IMR-90 (cell line): ENCODE measurements around the gene PLA2G4D. TPM values are rescaled to one million over a fixed set of nuclear protein-coding genes. Genes with fewer than 3 reads are reported as not detected.

Experiments
- ATAC-seq: fragments of 200-7000 bp; cut with Tn5 transposase; 2 replicates; pipeline ENCODE4 v1.9.1; 2020; ENCODE audit warnings: low read depth, mild to moderate bottlenecking, moderate library complexity
- BruUV-seq: library from RNA; stranded (reverse); fragments of 400-500 nt; replicated peaks from 2 replicates; lab custom pipeline; 2021; lab: Mats Ljungman, UMichigan
- CTCF ChIA-PET: fragments of 300-600 bp; formaldehyde crosslinking; extraction: SDS; loops from one replicate; lab custom pipeline; 2021; ENCODE audit warnings: antibody characterized with exemption; lab: Yijun Ruan, JAX
- POLR2A ChIA-PET: fragments of 300-600 bp; sonication (Branson Sonifier 250); formaldehyde crosslinking; loops from one replicate; lab custom pipeline; 2022; ENCODE audit warnings: antibody characterized with exemption; ENCODE audit not compliant: unreplicated experiment; lab: Charles Lee
- DNase-seq: peaks from one replicate; pipeline ENCODE4 v3.0.0; 2013
- H2AFZ ChIP-seq: replicated peaks from 2 replicates; pipeline ENCODE3; 2013; ENCODE audit warnings: low read length, mild to moderate bottlenecking; ENCODE audit not compliant: poor library complexity
- H2AK5ac ChIP-seq: 2 replicates; pipeline ENCODE4 v1.6.1; 2013; ENCODE audit warnings: low read depth, low read length, inconsistent platforms
- H2AK9ac ChIP-seq: replicated peaks from 2 replicates; pipeline ENCODE3; 2013; ENCODE audit warnings: mild to moderate bottlenecking, low read depth, low read length, moderate library complexity; ENCODE audit not compliant: poor library complexity
- H2BK120ac ChIP-seq: 2 replicates; pipeline ENCODE4 v1.6.1; 2013; ENCODE audit warnings: low read depth, low read length, inconsistent platforms
- H2BK15ac ChIP-seq: 3 replicates; pipeline ENCODE4 v1.6.1; 2013; ENCODE audit warnings: low read depth, low read length, inconsistent platforms
- H2BK20ac ChIP-seq: 2 replicates; pipeline ENCODE4 v1.6.1; 2013; ENCODE audit warnings: low read depth, mild to moderate bottlenecking, inconsistent platforms, low read length, moderate library complexity
- H2BK5ac ChIP-seq: 2 replicates; pipeline ENCODE4 v1.6.1; 2013; ENCODE audit warnings: mild to moderate bottlenecking, low read depth, low read length, inconsistent platforms; ENCODE audit not compliant: poor library complexity, severe bottlenecking
- H3K14ac ChIP-seq: replicated peaks from 2 replicates; pipeline ENCODE4 v1.6.1; 2013; ENCODE audit warnings: low read depth, low read length, inconsistent platforms
- H3K18ac ChIP-seq: 2 replicates; pipeline ENCODE4 v1.6.1; 2013; ENCODE audit warnings: low read depth, low read length, control low read depth
- H3K23ac ChIP-seq: 2 replicates; pipeline ENCODE4 v1.6.1; 2013; ENCODE audit warnings: low read depth, low read length, inconsistent platforms
- H3K27ac ChIP-seq: 2 replicates; pipeline ENCODE4 v1.5.1; 2013; ENCODE audit warnings: mild to moderate bottlenecking, control low read depth, low read length; ENCODE audit not compliant: insufficient read depth
- H3K27me3 ChIP-seq: 2 replicates; pipeline ENCODE4 v1.6.1; 2013; ENCODE audit warnings: low read length; ENCODE audit not compliant: control insufficient read depth, insufficient read depth
- H3K36me3 ChIP-seq: 2 replicates; pipeline ENCODE4 v1.6.1; 2013; ENCODE audit warnings: low read length, mixed read lengths; ENCODE audit not compliant: control insufficient read depth, insufficient read depth
- H3K4ac ChIP-seq: 2 replicates; pipeline ENCODE4 v1.6.1; 2013; ENCODE audit warnings: low read depth, low read length, inconsistent platforms
- H3K4me1 ChIP-seq: 2 replicates; pipeline ENCODE4 v1.6.1; 2013; ENCODE audit warnings: low read length, mixed read lengths; ENCODE audit not compliant: control insufficient read depth, insufficient read depth
- H3K4me2 ChIP-seq: 2 replicates; pipeline ENCODE4 v1.6.1; 2013; ENCODE audit warnings: low read depth, mild to moderate bottlenecking, control low read depth, low read length, moderate library complexity
- H3K4me3 ChIP-seq: 2 replicates; pipeline ENCODE4 v1.5.1; 2013; ENCODE audit warnings: low read depth, mild to moderate bottlenecking, control low read depth, low read length, moderate library complexity; ENCODE audit not compliant: insufficient read depth
- H3K56ac ChIP-seq: 2 replicates; pipeline ENCODE4 v1.6.1; 2013; ENCODE audit warnings: low read length, inconsistent platforms; ENCODE audit not compliant: insufficient read depth; ENCODE audit errors: extremely low read depth
- H3K79me1 ChIP-seq, 2 experiments: 2 replicates each; pipeline ENCODE4 v1.6.1; 2013; ENCODE audit warnings: low read length in 2 of 2, inconsistent platforms in 1 of 2, low read depth in 1 of 2
- H3K9ac ChIP-seq: 2 replicates; pipeline ENCODE4 v1.6.1; 2013; ENCODE audit warnings: low read depth, low read length, control low read depth
- H3K9me1 ChIP-seq: 2 replicates; pipeline ENCODE4 v1.6.1; 2013; ENCODE audit warnings: low read length, inconsistent platforms; ENCODE audit not compliant: insufficient read depth
- H3K9me3 ChIP-seq: 2 replicates; pipeline ENCODE4 v1.6.1; 2013; ENCODE audit warnings: low read length; ENCODE audit not compliant: control insufficient read depth, insufficient read depth
- H4K20me1 ChIP-seq: 2 replicates; pipeline ENCODE4 v1.6.1; 2013; ENCODE audit warnings: low read length, inconsistent platforms; ENCODE audit not compliant: insufficient read depth
- H4K5ac ChIP-seq: 2 replicates; pipeline ENCODE4 v1.6.1; 2013; ENCODE audit warnings: mild to moderate bottlenecking, low read depth, low read length, control low read depth
- H4K8ac ChIP-seq, 2 experiments: 2 replicates each; pipeline ENCODE4 v1.6.1; 2013; ENCODE audit warnings: low read depth in 2 of 2, low read length in 2 of 2, control low read depth in 1 of 2, inconsistent platforms in 1 of 2
- H4K91ac ChIP-seq: 2 replicates; pipeline ENCODE4 v1.6.1; 2013; ENCODE audit warnings: low read depth, low read length, inconsistent platforms; ENCODE audit not compliant: insufficient read depth
- CEBPB ChIP-seq: IDR thresholded peaks from 2 replicates; pipeline ENCODE4 v1.6.1; 2012; ENCODE audit warnings: low read depth, low read length, improper control_type of control experiment
- CHD1 ChIP-seq: IDR thresholded peaks from 2 replicates; pipeline ENCODE4 v1.6.1; 2012; ENCODE audit warnings: low read depth, low read length, improper control_type of control experiment
- MAZ ChIP-seq: IDR thresholded peaks from 2 replicates; pipeline ENCODE4 v1.6.1; 2012; ENCODE audit warnings: low read depth, mild to moderate bottlenecking, low read length, improper control_type of control experiment, moderate library complexity, borderline replicate concordance
- NFE2L2 ChIP-seq: fragments of 150-350 bp; IDR thresholded peaks from 2 replicates; pipeline ENCODE4 v1.6.1; 2016; ENCODE audit warnings: low read depth, mild to moderate bottlenecking, low read length
- POLR2A ChIP-seq: IDR thresholded peaks from 2 replicates; pipeline ENCODE4 v1.6.1; 2012; ENCODE audit warnings: mild to moderate bottlenecking, low read depth, low read length
- RAD21 ChIP-seq: IDR thresholded peaks from 2 replicates; pipeline ENCODE4 v1.6.1; 2012; ENCODE audit warnings: low read length, improper control_type of control experiment
- WGBS, 2 experiments: methylation state at CpG; one replicate each; pipeline versions ENCODE4 v1.1.5 to v1.1.7; 2013; ENCODE audit warnings: missing lambda C conversion rate in 2 of 2; ENCODE audit not compliant: insufficient read length in 1 of 2; ENCODE audit errors: extremely low coverage in 2 of 2; 5-methylcytosine and 5-hydroxymethylcytosine counted together
- dilution Hi-C: fragments of 300-500 bp; cut with HindIII; formaldehyde crosslinking; loops from one replicate; pipeline ENCODE4 v1.14.3; 2018; ENCODE audit warnings: low sequenced_read_pairs; ENCODE audit not compliant: unreplicated experiment
- in situ Hi-C: fragments of 300-500 bp; cut with MboI; formaldehyde crosslinking; loops from 3 replicates; pipeline ENCODE4 v1.14.3; 2019; ENCODE audit warnings: low sequenced_read_pairs, inconsistent platforms, mixed read lengths
- intact Hi-C: fragments of 100-400 bp; cut with micrococcal nuclease; formaldehyde crosslinking; loops from 2 replicates; pipeline ENCODE4 v1.10.0; 2022
- polyA plus RNA-seq, 3 experiments: library from polyadenylated mRNA; depleted of rRNA; stranded (reverse); fragments of >200 nt; gene quantifications; 2 replicates each; pipeline ENCODE4 v1.2.3, GENCODE V29; 2012; ENCODE audit warnings: low replicate concordance in 1 of 3
- total RNA-seq: library from RNA; depleted of rRNA; stranded (reverse); fragments of >200 nt; gene quantifications from 2 replicates; pipeline ENCODE4 v1.2.3, GENCODE V29; 2012
- TF ChIP-seq, protein P1 (sequence below): conservative IDR thresholded peaks from 2 replicates; pipeline ENCODE4 v1.5.1; 2012; ENCODE audit warnings: mild to moderate bottlenecking, low read depth, low read length, improper control_type of control experiment
- TF ChIP-seq, protein P2 (sequence below): fragments of 150-350 bp; IDR thresholded peaks from 2 replicates; pipeline ENCODE4 v1.6.1; 2017; ENCODE audit warnings: mild to moderate bottlenecking, antibody characterized with exemption, low read length, low read depth

The PLA2G4D gene
- total and polyA plus RNA-seq, 2 of the 4 experiments (the other 2 are of a cell fraction), result not detected

DNA sequence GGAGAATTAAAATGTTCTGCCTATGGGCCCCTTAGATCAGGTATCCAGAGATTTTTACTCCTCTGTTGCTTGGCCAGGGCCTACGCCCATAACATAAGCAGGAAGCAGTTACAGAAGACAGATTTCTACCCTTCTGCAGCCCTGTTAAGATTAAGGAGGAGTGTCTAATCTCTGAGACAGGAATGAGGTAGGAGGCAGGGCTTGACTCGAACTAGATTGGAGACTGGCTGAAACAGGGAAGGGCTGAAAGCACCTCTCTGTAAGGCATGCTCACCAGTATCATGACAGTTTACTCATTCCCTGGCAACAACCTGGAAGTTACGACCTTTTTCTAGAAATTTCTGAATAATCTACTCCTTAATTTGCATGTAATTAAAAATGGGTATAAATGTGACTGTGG lies 16.7 kb downstream of the PLA2G4D start:
- Histone ChIP-seq H2AK9ac (no peak overlapping the region), H3K27me3 (peaks cover 61% of the 10 kb centered on the region), H3K23ac (no peak overlapping the region), H3K4me1 (no peaks in the 10 kb centered on the region), H4K5ac (no peak overlapping the region), H3K4ac (no peak overlapping the region), H4K8ac (no peak overlapping the region), H2AK5ac (no peak overlapping the region), H2BK120ac (no peak overlapping the region), H2AFZ (no peak overlapping the region), H3K9ac (no peak overlapping the region), H2BK20ac (no peak overlapping the region), H3K14ac (no peak overlapping the region), H3K79me1 (no peaks in the 10 kb centered on the region), H4K91ac (no peak overlapping the region), H3K9me1 (no peaks in the 10 kb centered on the region), H3K4me2 (no peak overlapping the region), H3K4me3 (no peak overlapping the region), H3K27ac (no peak overlapping the region), H4K20me1 (no peaks in the 10 kb centered on the region), H2BK15ac (no peak overlapping the region), H3K36me3 (no peaks in the 10 kb centered on the region), H3K56ac (no peak overlapping the region), H3K18ac (no peak overlapping the region), H3K9me3 (no peaks in the 10 kb centered on the region), H2BK5ac (no peak overlapping the region)
- dilution Hi-C loops, result no loop called here
- POLR2A ChIA-PET, result no interaction called here
- intact Hi-C loops, result no loop called here
- CTCF ChIA-PET, result no interaction called here
- TF ChIP-seq CEBPB (no peak), CHD1 (no peak), NFE2L2 (no peak), MAZ (no peak), POLR2A (no peak), RAD21 (no peak)
- TF ChIP-seq, protein P1, sequence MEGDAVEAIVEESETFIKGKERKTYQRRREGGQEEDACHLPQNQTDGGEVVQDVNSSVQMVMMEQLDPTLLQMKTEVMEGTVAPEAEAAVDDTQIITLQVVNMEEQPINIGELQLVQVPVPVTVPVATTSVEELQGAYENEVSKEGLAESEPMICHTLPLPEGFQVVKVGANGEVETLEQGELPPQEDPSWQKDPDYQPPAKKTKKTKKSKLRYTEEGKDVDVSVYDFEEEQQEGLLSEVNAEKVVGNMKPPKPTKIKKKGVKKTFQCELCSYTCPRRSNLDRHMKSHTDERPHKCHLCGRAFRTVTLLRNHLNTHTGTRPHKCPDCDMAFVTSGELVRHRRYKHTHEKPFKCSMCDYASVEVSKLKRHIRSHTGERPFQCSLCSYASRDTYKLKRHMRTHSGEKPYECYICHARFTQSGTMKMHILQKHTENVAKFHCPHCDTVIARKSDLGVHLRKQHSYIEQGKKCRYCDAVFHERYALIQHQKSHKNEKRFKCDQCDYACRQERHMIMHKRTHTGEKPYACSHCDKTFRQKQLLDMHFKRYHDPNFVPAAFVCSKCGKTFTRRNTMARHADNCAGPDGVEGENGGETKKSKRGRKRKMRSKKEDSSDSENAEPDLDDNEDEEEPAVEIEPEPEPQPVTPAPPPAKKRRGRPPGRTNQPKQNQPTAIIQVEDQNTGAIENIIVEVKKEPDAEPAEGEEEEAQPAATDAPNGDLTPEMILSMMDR, result no peak
- TF ChIP-seq, protein P2, sequence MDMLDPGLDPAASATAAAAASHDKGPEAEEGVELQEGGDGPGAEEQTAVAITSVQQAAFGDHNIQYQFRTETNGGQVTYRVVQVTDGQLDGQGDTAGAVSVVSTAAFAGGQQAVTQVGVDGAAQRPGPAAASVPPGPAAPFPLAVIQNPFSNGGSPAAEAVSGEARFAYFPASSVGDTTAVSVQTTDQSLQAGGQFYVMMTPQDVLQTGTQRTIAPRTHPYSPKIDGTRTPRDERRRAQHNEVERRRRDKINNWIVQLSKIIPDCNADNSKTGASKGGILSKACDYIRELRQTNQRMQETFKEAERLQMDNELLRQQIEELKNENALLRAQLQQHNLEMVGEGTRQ, result no peak
- no CpG with 5 or more reads among the region's 3 CpGs for WGBS, 2 experiments
- DNase-seq (no peak), ATAC-seq (no peak)
- BruUV-seq, result no TSS peak
- in situ Hi-C loops, result no loop called here
